NCI-H460 (cell line): ENCODE results near the gene ILF3. TPM values are rescaled to one million over a fixed set of nuclear protein-coding genes. Genes with fewer than 3 reads are reported as not detected.
"Not testable (repeated sequence)": the region's sequence is repeated elsewhere in the genome, so short reads cannot be mapped to it uniquely, and the experiment has no call there.

ENCODE experiments used
- DNase-seq: peaks from one replicate; pipeline ENCODE4 v3.0.0-alpha.2; 2016; ENCODE audit warnings: low read depth; ENCODE audit errors: extremely low read depth
- total RNA-seq: library from RNA; depleted of rRNA; stranded (reverse); fragments of >200 nt; shearing (Covaris generic); gene quantifications from 2 replicates; pipeline ENCODE4 v1.2.3, GENCODE V29; 2014

Gene ILF3
- total RNA-seq, 1 experiment from 2014 or later = 112 TPM

- no peak for DNase-seq
Measured at GRCh38 chr19:10642473-10643171, 11.5 kb upstream of the ILF3 start.

GRCh38 chr19:10643172-10643967 lies 10.8 kb upstream of the ILF3 start:
- no peak for DNase-seq

- DNase-seq = no peak
Measured at GRCh38 chr19:10643968-10644259, 10.2 kb upstream of the ILF3 start.

GRCh38 chr19:10644260-10645007 lies 9.7 kb upstream of the ILF3 start:
- peak; percentile 48 for DNase-seq

GRCh38 chr19:10646456-10647159 lies 7.5 kb upstream of the ILF3 start:
- DNase-seq = no peak

- no peak for DNase-seq
Measured at GRCh38 chr19:10648360-10648759, 5.8 kb upstream of the ILF3 start.

- no peak for DNase-seq
Measured at GRCh38 chr19:10651851-10652250, 2.3 kb upstream of the ILF3 start.

- DNase-seq = no peak
Measured at GRCh38 chr19:10653482-10653731, 739 bp upstream of the ILF3 start.

- DNase-seq = peak; percentile 26
Measured at GRCh38 chr19:10654610-10655456, 687 bp downstream of the ILF3 start.

- no peak for DNase-seq
Measured at GRCh38 chr19:10655457-10656312, 1.5 kb downstream of the ILF3 start.

GRCh38 chr19:10660346-10660745 lies 6.2 kb downstream of the ILF3 start:
- no peak for DNase-seq

- DNase-seq = no peak
Measured at GRCh38 chr19:10661946-10662345, 7.8 kb downstream of the ILF3 start.

GRCh38 chr19:10662384-10663251 lies 8.5 kb downstream of the ILF3 start:
- DNase-seq = no peak

GRCh38 chr19:10663252-10663563 lies 9.1 kb downstream of the ILF3 start:
- not testable (repeated sequence) for DNase-seq

- DNase-seq = no peak
Measured at GRCh38 chr19:10667867-10668266, 13.7 kb downstream of the ILF3 start.

GRCh38 chr19:10669246-10669645 lies 15.1 kb downstream of the ILF3 start:
- DNase-seq = no peak

GRCh38 chr19:10670182-10670581 lies 16.0 kb downstream of the ILF3 start:
- no peak for DNase-seq

- DNase-seq = no peak
Measured at GRCh38 chr19:10670876-10671804, 17.0 kb downstream of the ILF3 start.
